SK-N-MC (cell line): ENCODE measurements around the gene HDAC8.
"Not testable (repeated sequence)": the region's sequence is repeated elsewhere in the genome, so short reads cannot be mapped to it uniquely, and the experiment has no call there.

Experiments used
- DNase-seq: peaks from one replicate; pipeline ENCODE4 v3.0.0-alpha.2; 2011; ENCODE audit warnings: low read depth, low spot score
- H3K27ac ChIP-seq: fragments of 200-600 bp; sonication (generic); 2 replicates; pipeline ENCODE4 v1.5.1; 2016; ENCODE audit warnings: mixed run types
- H3K36me3 ChIP-seq: fragments of 200-600 bp; sonication (generic); 2 replicates; pipeline ENCODE4 v1.6.1; 2017; ENCODE audit warnings: antibody characterized with exemption, low read length, mixed read lengths; ENCODE audit not compliant: insufficient read depth
- H3K4me3 ChIP-seq: fragments of 200-600 bp; sonication (generic); 2 replicates; pipeline ENCODE4 v1.5.1; 2016
- H3K9ac ChIP-seq: fragments of 200-600 bp; sonication (generic); 2 replicates; pipeline ENCODE4 v1.8.0; 2017; ENCODE audit warnings: mixed run types, mixed read lengths; ENCODE audit not compliant: insufficient read length
- H3K9me3 ChIP-seq: fragments of 200-600 bp; sonication (generic); 2 replicates; pipeline ENCODE4 v1.6.1; 2017; ENCODE audit warnings: low read depth, mild to moderate bottlenecking, antibody characterized with exemption, low read length, moderate library complexity, mixed read lengths
- EZH2 ChIP-seq: fragments of 200-600 bp; sonication (generic); IDR thresholded peaks from one replicate; pipeline ENCODE4 v1.6.1; 2017; ENCODE audit warnings: antibody characterized with exemption
- FOXP2 ChIP-seq: optimal IDR thresholded peaks from 2 replicates; pipeline ENCODE3; 2011; ENCODE audit warnings: mild to moderate bottlenecking, moderate library complexity; ENCODE audit not compliant: insufficient read depth; ENCODE audit errors: extremely low read length, control extremely low read depth
- POLR2AphosphoS5 ChIP-seq: IDR thresholded peaks from 2 replicates; pipeline ENCODE4 v1.6.1; 2012; ENCODE audit warnings: mild to moderate bottlenecking, low read depth, low read length, borderline replicate concordance

Gene HDAC8

GRCh38 chrX:72576141-72576894, 3.7 kb upstream of the HDAC8 start:
- no peak overlapping the region for H3K4me3 ChIP-seq
- H3K27ac ChIP-seq: no peak overlapping the region
- no peak for DNase-seq
- TF ChIP-seq FOXP2 (no peak), EZH2 (no peak)
- H3K36me3 ChIP-seq: no peaks in the 10 kb centered on the region
- no peaks in the 10 kb centered on the region for H3K9me3 ChIP-seq
- H3K9ac ChIP-seq: no peak overlapping the region

DNA sequence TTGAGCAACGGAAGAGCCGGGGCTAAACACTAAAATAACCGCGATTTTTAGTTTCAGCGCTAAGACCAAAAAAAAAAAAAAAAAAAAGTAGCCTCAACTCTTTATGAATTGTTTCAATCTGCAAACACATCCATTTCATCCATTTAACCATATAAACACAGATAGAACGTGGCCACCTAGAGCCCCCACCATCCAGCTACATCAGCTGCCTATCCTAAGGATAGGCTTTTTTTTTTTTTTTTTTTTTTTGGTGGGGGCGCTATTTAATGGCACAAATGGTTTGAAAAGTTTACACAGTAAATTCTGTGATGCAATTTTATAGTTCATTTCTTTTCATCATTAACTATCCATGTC, 492 bp upstream of the HDAC8 start:
- Histone ChIP-seq H3K9me3 (no peaks in the 10 kb centered on the region), H3K36me3 (peaks cover 5% of the 10 kb centered on the region; the same call in 1 of the 2 replicates), H3K9ac (no peak overlapping the region), H3K4me3 (peak overlapping the region; percentile 79), H3K27ac (no peak overlapping the region)
- no peak for DNase-seq
- no peak for TF ChIP-seq FOXP2
- TF ChIP-seq EZH2: no peak
- no peak for TF ChIP-seq POLR2AphosphoS5

DNA sequence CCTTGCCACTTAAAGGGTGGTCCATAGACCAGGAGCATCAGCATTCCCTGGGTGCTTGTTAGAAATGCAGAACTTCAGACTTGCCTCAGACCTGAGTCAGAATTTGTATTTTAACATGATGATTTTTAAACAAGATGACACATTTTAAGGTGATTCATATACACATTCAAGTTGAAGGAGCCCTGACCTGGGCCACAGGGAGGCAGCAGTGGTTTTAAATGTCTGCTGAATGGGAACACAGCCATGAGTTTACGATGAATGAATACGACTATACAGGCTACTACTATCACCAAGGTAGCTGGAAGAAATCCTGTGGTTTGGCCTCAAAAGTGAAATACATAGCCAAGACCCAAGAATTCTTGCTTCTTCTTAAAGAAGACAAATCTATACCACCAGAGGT, 2.9 kb downstream of the HDAC8 start:
- Histone ChIP-seq H3K4me3 (no peak overlapping the region), H3K9me3 (no peaks in the 10 kb centered on the region), H3K9ac (no peak overlapping the region), H3K36me3 (peaks cover 14% of the 10 kb centered on the region; the same call in 1 of the 2 replicates), H3K27ac (no peak overlapping the region)
- TF ChIP-seq EZH2: no peak
- TF ChIP-seq FOXP2: no peak
- no peak for TF ChIP-seq POLR2AphosphoS5
- no peak for DNase-seq

DNA sequence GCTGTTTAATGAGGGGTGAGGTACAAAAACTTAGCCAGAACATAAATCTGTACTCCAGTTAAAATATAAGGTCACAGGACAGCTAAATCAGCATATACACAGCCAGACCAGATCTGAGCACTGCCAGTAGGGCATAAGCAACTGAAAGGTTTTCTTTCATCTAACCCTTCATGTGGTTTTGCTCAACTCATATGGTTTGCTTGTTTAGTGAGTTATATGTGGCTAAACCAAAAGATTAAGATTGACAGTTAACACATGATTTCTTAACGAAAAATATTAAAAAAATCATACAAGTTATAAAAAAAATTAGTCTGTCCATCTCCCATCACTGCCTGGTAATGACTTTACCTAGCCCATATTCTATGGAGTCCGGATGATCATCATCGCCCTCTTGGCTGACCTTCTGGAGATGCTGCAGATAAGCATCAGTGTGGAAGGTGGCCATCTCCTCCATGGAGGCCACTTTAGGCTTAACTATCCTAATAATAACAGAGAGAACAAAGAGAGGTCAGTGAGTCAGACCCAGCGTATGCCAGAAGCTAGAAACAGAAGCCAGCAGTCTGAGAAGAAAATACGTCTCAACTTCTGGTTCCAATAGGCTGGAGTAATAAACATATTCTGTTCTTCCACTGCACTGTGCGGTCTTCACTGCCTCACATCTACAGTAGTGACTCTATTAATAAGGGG, 4.1 kb downstream of the HDAC8 start:
- DNase-seq: no peak
- H3K4me3 ChIP-seq: no peak overlapping the region
- TF ChIP-seq FOXP2: no peak
- no peak for TF ChIP-seq EZH2
- no peak for TF ChIP-seq POLR2AphosphoS5
- no peaks in the 10 kb centered on the region for H3K9me3 ChIP-seq
- no peak overlapping the region for H3K9ac ChIP-seq
- no peak overlapping the region for H3K27ac ChIP-seq
- H3K36me3 ChIP-seq: peaks cover 14% of the 10 kb centered on the region; the same call in 1 of the 2 replicates

DNA sequence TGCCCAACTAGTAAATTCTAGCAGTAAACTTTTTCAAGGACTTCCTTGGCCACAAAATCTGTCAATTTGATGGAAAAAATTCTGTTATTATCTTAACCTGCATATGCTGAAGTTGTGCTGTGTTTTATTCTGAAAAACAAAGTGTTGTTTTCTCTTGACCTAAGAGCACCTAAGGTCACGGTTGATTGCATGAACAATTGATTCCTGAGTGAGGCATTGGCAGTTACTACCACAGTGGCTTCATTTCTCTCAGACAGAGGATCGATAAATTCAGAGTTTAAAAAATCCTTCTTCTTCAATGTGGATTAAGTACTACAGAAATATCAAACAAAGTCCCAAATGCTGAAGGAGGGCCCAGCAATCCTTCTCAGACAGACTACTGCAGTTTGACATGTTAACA, 6.2 kb downstream of the HDAC8 start:
- Histone ChIP-seq H3K4me3 (no peak overlapping the region), H3K36me3 (peaks cover 14% of the 10 kb centered on the region; the same call in 1 of the 2 replicates), H3K9ac (no peak overlapping the region), H3K27ac (no peak overlapping the region), H3K9me3 (no peaks in the 10 kb centered on the region)
- no peak for DNase-seq
- TF ChIP-seq FOXP2 (no peak), EZH2 (no peak), POLR2AphosphoS5 (no peak)

DNA sequence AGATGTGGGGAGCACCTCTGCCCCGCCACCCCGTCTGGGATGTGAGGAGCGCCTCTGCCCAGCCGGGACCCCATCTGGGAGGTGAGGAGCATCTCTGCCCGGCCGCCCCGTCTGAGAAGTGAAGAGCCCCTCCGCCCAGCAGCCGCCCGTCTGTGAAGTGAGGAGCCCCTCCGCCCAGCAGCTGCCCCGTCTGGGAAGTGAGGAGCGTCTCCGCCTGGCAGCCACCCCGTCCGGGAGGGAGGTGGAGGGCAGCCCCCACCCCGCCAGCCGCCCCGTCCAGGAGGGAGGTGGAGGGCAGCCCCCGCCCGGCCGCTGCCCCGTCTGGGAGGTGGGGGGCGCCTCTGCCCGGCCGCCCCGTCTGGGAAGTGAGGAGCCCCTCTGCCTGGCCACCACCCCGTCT, 13.0 kb downstream of the HDAC8 start:
- not testable (repeated sequence) for H3K9me3 ChIP-seq, H3K27ac ChIP-seq

DNA sequence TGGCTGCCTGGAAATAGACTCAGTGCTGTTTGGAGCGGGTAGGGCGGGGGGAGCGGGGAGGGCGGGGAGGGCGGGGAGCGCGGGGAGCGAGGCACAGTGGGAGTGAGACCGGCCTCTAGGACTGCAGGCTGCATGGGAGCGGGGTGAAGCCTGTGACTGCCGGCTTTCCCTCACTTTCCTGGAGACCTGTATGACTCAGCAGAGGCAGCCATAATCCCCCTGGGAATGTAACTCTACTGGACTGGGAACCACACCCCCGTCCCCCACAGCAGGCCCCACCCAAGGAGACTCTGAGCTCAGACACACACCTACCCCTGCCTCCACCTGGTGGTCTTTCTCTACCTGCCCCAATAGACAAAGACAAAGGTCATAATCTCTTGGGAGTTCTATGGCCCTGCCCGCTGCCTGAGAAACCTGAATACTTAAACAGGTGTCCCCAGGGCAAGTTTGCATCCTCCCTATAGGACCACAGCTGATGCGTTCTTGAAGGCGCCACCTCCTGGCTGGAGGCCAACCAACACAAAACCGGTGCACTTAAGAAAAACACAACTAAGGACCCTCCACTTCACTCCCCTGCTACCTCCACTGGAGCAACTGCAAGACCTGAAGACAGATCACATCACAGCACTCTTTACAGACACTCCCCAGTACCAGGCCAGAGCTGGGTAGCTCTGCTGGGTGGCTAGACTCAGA, 18.0 kb downstream of the HDAC8 start:
- Histone ChIP-seq H3K9me3 (no peaks in the 10 kb centered on the region), H3K36me3 (no peaks in the 10 kb centered on the region), H3K27ac (no peak overlapping the region), H3K9ac (no peak overlapping the region), H3K4me3 (no peak overlapping the region)
- no peak for TF ChIP-seq FOXP2
- no peak for TF ChIP-seq EZH2
- no peak for TF ChIP-seq POLR2AphosphoS5
- DNase-seq: no peak

More for the DNA sequence above, 13.0 kb downstream of the HDAC8 start:
- DNase-seq, H3K9ac ChIP-seq, H3K4me3 ChIP-seq, H3K36me3 ChIP-seq: not testable (repeated sequence)

DNA sequence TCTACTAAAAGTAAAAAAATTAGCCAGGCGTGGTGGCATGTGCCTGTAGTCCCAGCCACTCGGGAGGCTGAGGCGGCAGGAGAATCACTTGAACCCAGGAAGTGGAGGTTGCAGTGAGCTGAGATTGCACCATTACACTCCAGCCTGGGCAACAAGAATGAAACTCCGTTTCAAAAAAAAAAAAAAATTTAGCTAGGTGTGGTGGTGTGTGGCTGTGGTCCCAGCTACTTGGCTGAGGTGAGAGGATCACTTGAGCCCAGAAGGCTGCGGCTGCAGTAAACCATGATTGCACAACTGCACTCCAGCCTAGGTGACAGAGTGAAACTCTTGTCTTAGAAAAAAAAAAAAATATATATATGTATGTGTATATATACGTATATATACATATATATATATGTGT, 20.2 kb downstream of the HDAC8 start:
- H3K27ac ChIP-seq, H3K36me3 ChIP-seq, H3K9me3 ChIP-seq, H3K9ac ChIP-seq, H3K4me3 ChIP-seq, DNase-seq: not testable (repeated sequence)

GRCh38 chrX:72545990-72546389, 26.7 kb downstream of the HDAC8 start:
- no peak for DNase-seq
- Histone ChIP-seq H3K9ac (no peak overlapping the region), H3K9me3 (no peaks in the 10 kb centered on the region), H3K36me3 (no peaks in the 10 kb centered on the region), H3K27ac (no peak overlapping the region), H3K4me3 (no peak overlapping the region)
- TF ChIP-seq FOXP2 (no peak), POLR2AphosphoS5 (no peak)
